SK-N-SH treated with all-trans-retinoic acid at 6 μM for 48 hours (cell line): ENCODE results near the gene TCF12.

Experiments used
- ATAC-seq: fragments of 200-7000 bp; cut with Tn5 transposase; 3 replicates; pipeline ENCODE4 v1.9.1; 2020; ENCODE audit warnings: mild to moderate bottlenecking, moderate library complexity
- ARNTL ChIP-seq: fragments of 450-650 bp; formaldehyde crosslinking; IDR thresholded peaks from 2 replicates; pipeline ENCODE4 v1.5.0; 2020; ENCODE audit warnings: low read depth, mild to moderate bottlenecking, moderate library complexity, borderline replicate concordance
- BACH2 ChIP-seq: fragments of 250-450 bp; sonication (Bioruptor Pico); IDR thresholded peaks from 2 replicates; pipeline ENCODE4 v1.9.0; 2021; ENCODE audit warnings: mild to moderate bottlenecking, borderline replicate concordance
- CSDC2 ChIP-seq: fragments of 250-450 bp; sonication (Bioruptor Pico); IDR thresholded peaks from 2 replicates; pipeline ENCODE4 v1.5.0; 2020; ENCODE audit warnings: mild to moderate bottlenecking, moderate library complexity
- CSRNP3 ChIP-seq: fragments of 250-450 bp; sonication (Bioruptor Pico); IDR thresholded peaks from 2 replicates; pipeline ENCODE4 v1.5.1; 2021; ENCODE audit warnings: mild to moderate bottlenecking, moderate library complexity
- ESRRG ChIP-seq: fragments of 250-450 bp; sonication (Bioruptor Pico); IDR thresholded peaks from 2 replicates; pipeline ENCODE4 v1.6.1; 2021; ENCODE audit warnings: mild to moderate bottlenecking
- GLIS3 ChIP-seq: fragments of 250-450 bp; sonication (Bioruptor Pico); IDR thresholded peaks from 2 replicates; pipeline ENCODE4 v1.5.0; 2020; ENCODE audit warnings: mild to moderate bottlenecking, moderate library complexity
- ISL1 ChIP-seq: fragments of 250-450 bp; sonication (Bioruptor Pico); IDR thresholded peaks from 2 replicates; pipeline ENCODE4 v2.1.2; 2022; ENCODE audit warnings: mild to moderate bottlenecking, moderate library complexity
- OSR1 ChIP-seq: fragments of 250-450 bp; sonication (Bioruptor Pico); IDR thresholded peaks from 2 replicates; pipeline ENCODE4 v1.8.0; 2022; ENCODE audit warnings: moderate library complexity, mild to moderate bottlenecking, inconsistent platforms
- POU6F1 ChIP-seq: fragments of 250-450 bp; sonication (Bioruptor Pico); IDR thresholded peaks from 2 replicates; pipeline ENCODE4 v1.8.0; 2021; ENCODE audit warnings: low read depth, mild to moderate bottlenecking, moderate library complexity, borderline replicate concordance
- PPARA ChIP-seq: fragments of 250-450 bp; sonication (Bioruptor Pico); IDR thresholded peaks from 2 replicates; pipeline ENCODE4 v1.5.0; 2020; ENCODE audit warnings: mild to moderate bottlenecking, borderline replicate concordance
- RARB ChIP-seq: fragments of 250-450 bp; sonication (Bioruptor Pico); IDR thresholded peaks from 2 replicates; pipeline ENCODE4 v1.8.0; 2021; ENCODE audit warnings: mild to moderate bottlenecking, moderate library complexity
- SNAI2 ChIP-seq: fragments of 250-450 bp; sonication (Bioruptor Pico); IDR thresholded peaks from 2 replicates; pipeline ENCODE4 v1.5.0; 2020; ENCODE audit warnings: mild to moderate bottlenecking, moderate library complexity
- TCF4 ChIP-seq: fragments of 250-450 bp; sonication (Bioruptor Pico); IDR thresholded peaks from 2 replicates; pipeline ENCODE4 v1.8.0; 2021; ENCODE audit warnings: mild to moderate bottlenecking, moderate library complexity, borderline replicate concordance
- TOX ChIP-seq: fragments of 250-450 bp; sonication (Bioruptor Pico); IDR thresholded peaks from 2 replicates; pipeline ENCODE4 v1.8.0; 2021; ENCODE audit warnings: mild to moderate bottlenecking, moderate library complexity, borderline replicate concordance
- ZC3H10 ChIP-seq: fragments of 250-450 bp; sonication (Bioruptor Pico); IDR thresholded peaks from 2 replicates; pipeline ENCODE4 v1.5.1; 2021; ENCODE audit warnings: mild to moderate bottlenecking, moderate library complexity
- ZFP3 ChIP-seq: fragments of 250-450 bp; sonication (Bioruptor Pico); IDR thresholded peaks from 2 replicates; pipeline ENCODE4 v1.5.0; 2020; ENCODE audit warnings: mild to moderate bottlenecking, moderate library complexity
- ZFP30 ChIP-seq: fragments of 450-650 bp; formaldehyde crosslinking; IDR thresholded peaks from 2 replicates; pipeline ENCODE4 v1.5.0; 2022; ENCODE audit warnings: mild to moderate bottlenecking, moderate library complexity
- ZNF565 ChIP-seq: fragments of 450-650 bp; formaldehyde crosslinking; conservative IDR thresholded peaks from 2 replicates; pipeline ENCODE4 v1.5.0; 2020; ENCODE audit warnings: low read depth, mild to moderate bottlenecking, moderate library complexity
- ZNF70 ChIP-seq: fragments of 450-650 bp; formaldehyde crosslinking; IDR thresholded peaks from 2 replicates; pipeline ENCODE4 v1.5.0; 2020; ENCODE audit warnings: mild to moderate bottlenecking, moderate library complexity
- ZNF8 ChIP-seq: fragments of 450-650 bp; formaldehyde crosslinking; IDR thresholded peaks from 2 replicates; pipeline ENCODE4 v1.5.0; 2020; ENCODE audit warnings: mild to moderate bottlenecking, moderate library complexity
- TF ChIP-seq, protein P1 (sequence below): fragments of 250-450 bp; sonication (Bioruptor Pico); IDR thresholded peaks from 2 replicates; pipeline ENCODE4 v1.5.0; 2020; ENCODE audit warnings: mild to moderate bottlenecking, moderate library complexity
- TF ChIP-seq, protein P2 (sequence below): fragments of 250-450 bp; sonication (Bioruptor Pico); IDR thresholded peaks from 2 replicates; pipeline ENCODE4 v1.8.0; 2020; ENCODE audit warnings: mild to moderate bottlenecking, moderate library complexity, borderline replicate concordance
- TF ChIP-seq, protein P3 (sequence below): fragments of 250-450 bp; sonication (Bioruptor Pico); IDR thresholded peaks from 2 replicates; pipeline ENCODE4 v1.5.1; 2020; ENCODE audit warnings: low read depth, mild to moderate bottlenecking, moderate library complexity

Gene TCF12

DNA sequence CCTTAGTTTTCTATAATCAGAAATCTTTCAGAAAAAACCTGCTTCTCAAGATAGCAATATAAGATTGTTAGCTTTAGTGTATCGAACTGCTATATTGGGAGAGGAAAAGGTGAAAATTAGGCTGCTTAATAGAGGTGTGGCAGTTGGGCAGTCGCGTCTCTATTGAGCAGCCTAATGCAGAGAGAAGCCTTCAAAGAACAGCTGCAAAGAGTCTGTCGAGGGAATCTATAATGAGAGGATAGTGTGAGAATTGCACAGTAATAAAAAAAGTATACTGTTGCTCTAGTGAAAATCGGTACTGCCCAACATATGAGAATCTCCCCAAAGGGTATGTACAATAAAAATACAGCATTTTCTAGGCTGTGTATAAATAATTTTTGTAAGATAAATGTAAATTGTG, 184.4 kb downstream of the TCF12 start:
- TF ChIP-seq OSR1 (CRISPR knock-in tag) (no peak), TCF4 (CRISPR knock-in tag) (no peak), ZFP3 (no peak), ZNF565 (no peak), SNAI2 (CRISPR knock-in tag) (no peak), RARB (CRISPR knock-in tag) (no peak), ZNF8 (CRISPR knock-in tag) (no peak), ARNTL (CRISPR knock-in tag) (no peak), CSDC2 (CRISPR knock-in tag) (no peak), ESRRG (CRISPR knock-in tag) (no peak), BACH2 (CRISPR knock-in tag) (no peak), PPARA (CRISPR knock-in tag) (no peak), ZC3H10 (CRISPR knock-in tag) (no peak), ZNF70 (no peak)
- TF ChIP-seq, protein P1, sequence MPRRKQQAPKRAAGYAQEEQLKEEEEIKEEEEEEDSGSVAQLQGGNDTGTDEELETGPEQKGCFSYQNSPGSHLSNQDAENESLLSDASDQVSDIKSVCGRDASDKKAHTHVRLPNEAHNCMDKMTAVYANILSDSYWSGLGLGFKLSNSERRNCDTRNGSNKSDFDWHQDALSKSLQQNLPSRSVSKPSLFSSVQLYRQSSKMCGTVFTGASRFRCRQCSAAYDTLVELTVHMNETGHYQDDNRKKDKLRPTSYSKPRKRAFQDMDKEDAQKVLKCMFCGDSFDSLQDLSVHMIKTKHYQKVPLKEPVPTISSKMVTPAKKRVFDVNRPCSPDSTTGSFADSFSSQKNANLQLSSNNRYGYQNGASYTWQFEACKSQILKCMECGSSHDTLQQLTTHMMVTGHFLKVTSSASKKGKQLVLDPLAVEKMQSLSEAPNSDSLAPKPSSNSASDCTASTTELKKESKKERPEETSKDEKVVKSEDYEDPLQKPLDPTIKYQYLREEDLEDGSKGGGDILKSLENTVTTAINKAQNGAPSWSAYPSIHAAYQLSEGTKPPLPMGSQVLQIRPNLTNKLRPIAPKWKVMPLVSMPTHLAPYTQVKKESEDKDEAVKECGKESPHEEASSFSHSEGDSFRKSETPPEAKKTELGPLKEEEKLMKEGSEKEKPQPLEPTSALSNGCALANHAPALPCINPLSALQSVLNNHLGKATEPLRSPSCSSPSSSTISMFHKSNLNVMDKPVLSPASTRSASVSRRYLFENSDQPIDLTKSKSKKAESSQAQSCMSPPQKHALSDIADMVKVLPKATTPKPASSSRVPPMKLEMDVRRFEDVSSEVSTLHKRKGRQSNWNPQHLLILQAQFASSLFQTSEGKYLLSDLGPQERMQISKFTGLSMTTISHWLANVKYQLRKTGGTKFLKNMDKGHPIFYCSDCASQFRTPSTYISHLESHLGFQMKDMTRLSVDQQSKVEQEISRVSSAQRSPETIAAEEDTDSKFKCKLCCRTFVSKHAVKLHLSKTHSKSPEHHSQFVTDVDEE: no peak
- TF ChIP-seq, protein P2, sequence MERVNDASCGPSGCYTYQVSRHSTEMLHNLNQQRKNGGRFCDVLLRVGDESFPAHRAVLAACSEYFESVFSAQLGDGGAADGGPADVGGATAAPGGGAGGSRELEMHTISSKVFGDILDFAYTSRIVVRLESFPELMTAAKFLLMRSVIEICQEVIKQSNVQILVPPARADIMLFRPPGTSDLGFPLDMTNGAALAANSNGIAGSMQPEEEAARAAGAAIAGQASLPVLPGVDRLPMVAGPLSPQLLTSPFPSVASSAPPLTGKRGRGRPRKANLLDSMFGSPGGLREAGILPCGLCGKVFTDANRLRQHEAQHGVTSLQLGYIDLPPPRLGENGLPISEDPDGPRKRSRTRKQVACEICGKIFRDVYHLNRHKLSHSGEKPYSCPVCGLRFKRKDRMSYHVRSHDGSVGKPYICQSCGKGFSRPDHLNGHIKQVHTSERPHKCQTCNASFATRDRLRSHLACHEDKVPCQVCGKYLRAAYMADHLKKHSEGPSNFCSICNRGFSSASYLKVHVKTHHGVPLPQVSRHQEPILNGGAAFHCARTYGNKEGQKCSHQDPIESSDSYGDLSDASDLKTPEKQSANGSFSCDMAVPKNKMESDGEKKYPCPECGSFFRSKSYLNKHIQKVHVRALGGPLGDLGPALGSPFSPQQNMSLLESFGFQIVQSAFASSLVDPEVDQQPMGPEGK (CRISPR knock-in tag): no peak
- ATAC-seq: no peak

DNA sequence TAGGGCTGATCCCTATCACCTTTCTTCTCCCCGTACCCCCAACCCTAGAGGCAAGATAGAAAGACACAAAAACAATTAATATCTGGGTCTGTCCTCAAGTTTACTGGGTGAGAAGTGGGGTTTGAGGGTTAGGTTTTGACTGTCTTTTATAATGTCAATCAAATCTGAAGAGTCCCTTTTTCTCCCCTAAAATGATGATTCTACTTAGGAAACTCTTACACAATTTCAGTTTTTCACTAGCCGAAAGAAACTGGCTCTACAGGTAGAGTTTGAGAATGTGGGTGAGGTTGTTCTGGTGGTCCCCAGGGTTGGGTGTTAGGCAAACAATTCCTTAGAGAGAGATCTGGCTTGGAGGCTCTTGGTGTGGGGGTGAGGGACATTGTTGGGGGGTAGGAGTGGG, 189.9 kb downstream of the TCF12 start:
- TF ChIP-seq, protein P3, sequence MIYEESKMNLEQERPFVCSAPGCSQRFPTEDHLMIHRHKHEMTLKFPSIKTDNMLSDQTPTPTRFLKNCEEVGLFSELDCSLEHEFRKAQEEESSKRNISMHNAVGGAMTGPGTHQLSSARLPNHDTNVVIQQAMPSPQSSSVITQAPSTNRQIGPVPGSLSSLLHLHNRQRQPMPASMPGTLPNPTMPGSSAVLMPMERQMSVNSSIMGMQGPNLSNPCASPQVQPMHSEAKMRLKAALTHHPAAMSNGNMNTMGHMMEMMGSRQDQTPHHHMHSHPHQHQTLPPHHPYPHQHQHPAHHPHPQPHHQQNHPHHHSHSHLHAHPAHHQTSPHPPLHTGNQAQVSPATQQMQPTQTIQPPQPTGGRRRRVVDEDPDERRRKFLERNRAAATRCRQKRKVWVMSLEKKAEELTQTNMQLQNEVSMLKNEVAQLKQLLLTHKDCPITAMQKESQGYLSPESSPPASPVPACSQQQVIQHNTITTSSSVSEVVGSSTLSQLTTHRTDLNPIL: no peak
- TF ChIP-seq ZNF565 (no peak), POU6F1 (CRISPR knock-in tag) (no peak), SNAI2 (CRISPR knock-in tag) (no peak), ZNF8 (CRISPR knock-in tag) (no peak), TOX (CRISPR knock-in tag) (no peak), GLIS3 (CRISPR knock-in tag) (no peak), ARNTL (CRISPR knock-in tag) (no peak), CSRNP3 (CRISPR knock-in tag) (no peak), CSDC2 (CRISPR knock-in tag) (no peak), ISL1 (CRISPR knock-in tag) (no peak), BACH2 (CRISPR knock-in tag) (no peak)
- TF ChIP-seq, all 23 proteins: peak for 0
- ATAC-seq: no peak

DNA sequence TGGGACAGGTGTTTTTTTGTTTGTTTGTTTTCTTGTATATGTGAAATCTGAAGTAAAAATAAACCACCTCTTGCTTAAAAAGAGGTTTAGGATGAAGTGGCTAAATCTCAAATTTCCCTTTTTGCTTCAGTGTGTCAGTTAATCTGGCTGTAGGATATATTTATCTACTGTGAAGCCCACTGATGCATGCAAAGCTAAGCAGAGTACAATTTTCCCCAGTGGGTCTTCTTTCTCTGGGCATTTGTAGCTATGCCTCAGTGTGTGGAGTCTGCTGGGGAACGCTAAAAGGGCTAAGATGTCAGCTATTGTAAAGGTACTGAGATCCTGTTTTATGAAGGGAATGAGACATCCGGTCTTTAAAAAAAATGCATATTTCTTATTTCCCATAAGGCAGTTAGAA, 190.6 kb downstream of the TCF12 start:
- TF ChIP-seq CSRNP3 (CRISPR knock-in tag): no peak
- TF ChIP-seq, protein P3: no peak
- no peak for TF ChIP-seq PPARA (CRISPR knock-in tag)
- TF ChIP-seq ZFP30 (CRISPR knock-in tag): no peak
- TF ChIP-seq OSR1 (CRISPR knock-in tag): no peak
- TF ChIP-seq, protein P2 (CRISPR knock-in tag): no peak
- no peak for TF ChIP-seq CSDC2 (CRISPR knock-in tag)
- TF ChIP-seq ZNF565: no peak
- no peak for TF ChIP-seq ZC3H10 (CRISPR knock-in tag)
- no peak for TF ChIP-seq GLIS3 (CRISPR knock-in tag)
- TF ChIP-seq RARB (CRISPR knock-in tag): no peak
- TF ChIP-seq TCF4 (CRISPR knock-in tag): no peak
- no peak for TF ChIP-seq BACH2 (CRISPR knock-in tag)
- TF ChIP-seq ZNF70: no peak
- no peak for TF ChIP-seq SNAI2 (CRISPR knock-in tag)
- TF ChIP-seq ZFP3: no peak
- TF ChIP-seq, all 23 proteins: peak for 0
- no peak for ATAC-seq
